ENCODE measurements around the gene HOXA6.

HOXA6 gene

GRCh38 chr7:27121684-27122076 lies 25.9 kb downstream of the HOXA6 start:
- DNase-seq: no peak

DNA sequence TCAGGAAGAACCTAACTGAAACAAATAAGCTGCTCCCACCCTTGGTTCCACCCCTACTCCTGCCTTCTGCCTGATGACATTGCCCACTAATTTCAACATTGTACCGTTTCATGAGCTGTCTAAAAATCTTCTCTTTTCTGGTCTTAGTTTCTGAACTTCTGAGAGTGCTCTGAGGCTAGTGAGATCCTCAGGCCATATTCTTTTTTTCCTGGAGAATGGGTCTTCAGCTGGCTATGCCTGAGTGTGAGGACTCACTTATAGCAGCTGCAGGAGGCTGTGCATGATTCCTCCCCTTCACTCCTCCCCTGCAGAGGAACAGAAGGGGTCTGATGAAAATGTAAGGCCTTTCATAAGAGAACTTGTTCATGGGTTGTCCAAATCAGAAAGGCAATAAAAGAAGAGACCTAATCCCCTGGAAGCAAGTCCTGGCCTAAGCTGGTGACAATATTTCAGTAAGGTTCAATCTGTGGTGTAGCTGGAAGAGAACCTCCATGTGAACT lies 28.1 kb downstream of the HOXA6 start:
- DNase-seq: no peak

DNA sequence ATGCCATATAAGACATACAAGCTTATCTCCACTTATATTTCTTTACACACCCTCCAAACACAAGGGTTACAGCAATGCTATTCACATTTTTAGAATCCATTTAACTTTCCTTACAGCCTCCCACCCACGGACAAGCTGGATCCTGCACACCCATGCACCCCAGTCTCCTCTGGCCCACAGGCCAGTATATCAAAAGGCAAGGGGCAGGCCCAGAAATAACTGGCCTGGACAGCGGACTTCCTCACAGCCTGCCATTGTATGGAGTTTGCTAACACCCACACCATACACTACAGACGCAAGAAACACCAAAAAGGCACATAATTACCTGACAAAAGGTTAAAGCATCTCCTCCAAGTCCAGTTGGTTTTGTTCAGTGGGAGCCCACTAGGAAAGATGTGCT lies 29.0 kb downstream of the HOXA6 start:
- DNase-seq: no peak

- no peak for DNase-seq
Observed at GRCh38 chr7:27117887-27118491, 29.6 kb downstream of the HOXA6 start.

GRCh38 chr7:27116962-27117886 lies 30.4 kb downstream of the HOXA6 start:
- no peak for DNase-seq

- DNase-seq: no peak
Observed at GRCh38 chr7:27116031-27116961, 31.3 kb downstream of the HOXA6 start.

- DNase-seq: no peak
Observed at GRCh38 chr7:27115221-27116026, 32.1 kb downstream of the HOXA6 start.

GRCh38 chr7:27114881-27115220 lies 32.7 kb downstream of the HOXA6 start:
- no peak for DNase-seq

DNA sequence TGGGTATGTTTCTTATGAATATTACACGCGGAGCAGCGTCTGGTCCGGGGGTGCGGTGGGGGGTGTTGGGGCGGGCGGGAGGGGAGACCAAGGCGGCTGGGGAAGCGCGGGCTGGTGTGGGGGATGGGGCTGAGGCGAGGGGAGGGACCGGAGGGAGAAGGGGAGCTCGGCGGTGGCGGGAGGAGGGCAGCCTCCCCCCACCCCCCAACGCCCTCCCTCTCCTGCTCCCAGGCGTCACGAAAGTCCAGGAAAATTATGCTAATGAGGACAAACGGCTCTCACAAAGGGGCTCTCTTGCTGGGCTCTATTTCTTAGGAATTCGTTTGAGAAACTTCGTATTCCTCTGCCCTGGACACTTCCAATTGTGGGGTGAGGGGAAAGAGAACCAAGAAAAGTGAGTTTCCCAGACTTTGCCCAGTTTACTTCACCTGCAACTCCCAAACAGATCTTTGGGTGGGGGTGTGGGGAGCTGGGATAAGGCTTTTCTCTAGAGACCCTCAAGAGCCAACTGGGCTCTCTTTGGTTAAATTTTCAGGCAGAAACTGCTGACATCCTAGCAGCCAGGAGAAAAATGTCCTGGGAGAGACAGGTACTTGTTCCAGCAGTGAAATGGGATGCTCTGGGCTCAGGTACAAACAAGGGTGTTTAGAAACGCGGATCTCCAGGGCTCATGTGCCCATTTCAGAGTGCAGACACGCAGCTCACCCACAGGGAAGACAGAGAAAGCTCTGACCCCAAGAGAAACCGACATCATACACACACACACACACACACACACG lies 33.4 kb downstream of the HOXA6 start:
- DNase-seq: no peak

DNA sequence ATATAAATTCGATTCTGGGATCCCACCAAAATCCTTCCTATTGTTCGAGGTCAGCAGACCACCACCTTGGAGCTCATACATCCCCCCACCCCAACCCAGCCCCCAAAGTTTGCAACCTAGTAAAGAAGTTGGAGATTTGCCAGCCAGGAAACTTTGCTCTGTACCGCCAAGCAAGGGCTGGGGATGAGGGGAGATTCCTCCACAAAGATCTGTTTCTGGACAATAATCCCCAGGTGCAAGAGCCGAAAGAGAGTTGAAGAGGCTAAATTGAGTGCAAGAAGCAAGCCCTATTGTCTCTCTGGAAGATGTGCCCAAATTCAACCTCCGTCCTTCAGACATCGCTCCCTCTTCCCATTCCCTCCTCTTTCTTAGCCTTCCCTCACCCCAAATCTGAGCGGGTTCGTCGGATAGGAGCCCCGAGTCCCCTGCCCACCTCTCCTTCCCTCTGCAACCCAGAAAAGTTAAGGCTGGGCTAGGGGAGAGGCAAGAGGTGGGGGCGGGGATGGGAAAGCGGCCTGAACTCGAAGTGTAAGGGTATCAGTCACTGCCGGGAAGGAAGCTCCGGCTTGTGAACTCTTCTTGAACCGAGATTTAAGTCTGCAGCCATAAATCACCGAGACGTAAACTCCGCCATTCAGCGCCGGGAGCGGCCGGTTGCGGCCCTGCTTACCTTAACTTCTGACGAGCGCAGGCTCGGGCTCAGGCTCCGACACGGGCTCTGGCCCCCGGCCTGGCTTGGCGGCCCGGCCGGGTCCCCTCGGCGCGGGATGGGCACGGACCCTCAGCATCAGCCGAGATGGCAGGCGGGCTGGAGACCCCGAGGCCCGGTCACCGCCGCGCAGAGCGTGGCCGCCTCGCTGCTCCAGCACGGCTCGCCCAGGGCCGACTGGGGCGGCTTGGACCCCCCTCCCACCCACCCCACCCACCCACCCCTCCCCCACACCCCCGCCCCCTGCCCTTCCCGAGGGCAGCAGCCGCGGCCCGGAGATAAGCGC lies 34.3 kb downstream of the HOXA6 start:
- no peak for DNase-seq

DNA sequence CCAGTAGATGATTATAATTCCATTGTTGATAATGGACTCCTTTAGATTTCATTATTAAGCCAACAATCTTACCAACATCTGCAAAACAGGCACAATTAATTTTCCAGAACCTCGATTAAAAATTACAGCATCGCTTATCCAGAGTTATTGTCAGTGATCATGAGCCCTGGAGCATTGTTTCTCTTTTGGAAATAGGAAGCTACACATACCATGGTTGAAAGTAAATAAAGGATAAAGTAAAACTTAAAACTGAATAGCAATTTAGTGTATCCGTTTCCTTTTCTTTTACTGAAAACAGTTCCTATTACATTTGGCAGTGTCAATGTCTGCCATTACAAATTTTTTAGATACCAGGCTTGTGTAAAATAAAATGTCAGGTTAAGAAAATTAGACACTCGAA lies 35.2 kb downstream of the HOXA6 start:
- no peak for DNase-seq

- DNase-seq: no peak
Observed at GRCh38 chr7:27111751-27112277, 35.8 kb downstream of the HOXA6 start.

- DNase-seq: no peak
Observed at GRCh38 chr7:27111042-27111750, 36.4 kb downstream of the HOXA6 start.

GRCh38 chr7:27110186-27111031 lies 37.2 kb downstream of the HOXA6 start:
- DNase-seq: no peak

DNA sequence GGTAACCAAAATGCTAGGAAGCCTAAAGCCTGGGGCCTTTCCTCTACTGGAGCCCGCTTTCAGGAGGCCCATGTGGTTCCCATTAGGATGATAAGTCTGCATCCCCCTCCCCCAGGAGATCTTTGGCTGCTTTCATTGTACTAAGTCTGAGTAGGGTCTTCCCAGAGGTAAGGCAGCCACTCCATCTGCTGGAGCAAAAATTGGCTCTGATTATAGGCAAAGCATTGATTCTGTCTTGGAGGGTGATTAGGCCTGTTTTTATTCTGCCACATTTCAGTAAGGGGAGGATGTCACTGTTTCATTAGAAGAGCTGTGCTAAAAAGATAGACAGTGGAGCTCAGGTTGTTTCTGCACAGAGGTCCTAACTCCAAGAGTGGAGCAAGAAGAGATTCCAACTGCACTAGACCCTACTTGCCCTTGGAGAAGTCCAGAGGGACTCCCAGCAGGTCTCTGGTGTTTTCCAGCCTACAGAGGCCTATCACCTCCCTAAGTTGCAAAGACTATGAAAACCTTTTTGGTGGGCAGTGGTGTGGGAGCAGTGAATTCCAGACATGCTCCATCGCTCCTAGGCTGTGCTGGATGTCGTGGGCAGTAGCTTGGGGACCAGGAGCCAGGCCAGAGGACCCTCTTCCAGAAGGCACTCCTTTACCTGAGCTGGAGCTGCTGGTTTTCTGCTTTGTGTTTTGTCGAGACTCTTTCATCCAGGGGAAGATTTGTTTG lies 37.9 kb downstream of the HOXA6 start:
- no peak for DNase-seq

- DNase-seq: no peak
Observed at GRCh38 chr7:27108390-27109127, 39.0 kb downstream of the HOXA6 start.
